ENCODE data around the gene EEFSEC.

- no peak for TF ChIP-seq CTCF (IDR thresholded peaks at IDR 0.05; ENCODE audit: low read depth, low read length)
- TF ChIP-seq EZH2phosphoT487 (IDR thresholded peaks at IDR 0.05; ENCODE audit: low read depth): no peak
These were observed 185.5 kb downstream of the EEFSEC start for GRCh38 chr3:128338536-128339330.

Measured in OCI-LY3 (cell line).